Measurements from ENCODE around the gene DRAM2. TPM values are rescaled to one million over a fixed set of nuclear protein-coding genes. Genes with fewer than 3 reads are reported as not detected.

Gene DRAM2
- total and polyA plus RNA-seq, 2 experiments from 2014 or later = 67.1 to 67.6 TPM

DNA sequence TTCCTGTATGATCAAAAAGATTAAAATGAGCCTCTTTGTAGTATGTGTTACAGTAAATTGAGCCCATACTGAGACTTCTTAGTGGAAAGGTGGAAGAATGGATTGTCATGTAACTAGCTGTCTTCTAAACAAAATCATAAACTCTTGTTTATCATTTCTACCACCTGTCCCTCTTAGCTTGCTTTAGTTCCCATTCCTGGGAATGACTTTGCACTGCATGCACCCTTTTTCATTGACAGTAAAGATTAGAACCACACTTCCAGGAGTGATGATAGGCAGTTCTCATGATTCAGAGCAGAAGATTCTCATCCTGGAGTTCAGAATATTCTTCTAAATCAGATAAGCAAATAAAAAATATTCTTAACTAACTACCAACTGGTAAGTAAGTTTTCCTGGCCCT, 32.6 kb upstream of the DRAM2 start:
- Histone ChIP-seq H3K4me1 (ENCODE audit: insufficient read depth) (no peaks in the 10 kb centered on the region), H3K9me2 (replicated peaks; ENCODE audit: insufficient read depth) (no peaks in the 10 kb centered on the region), H4K20me1 (ENCODE audit: insufficient read depth, poor library complexity, severe bottlenecking) (no peaks in the 10 kb centered on the region), H3K4me2 (no peak overlapping the region), H3K9me3 (ENCODE audit: low read depth) (no peaks in the 10 kb centered on the region), H3K27me3 (no peaks in the 10 kb centered on the region), H3K79me2 (no peaks in the 10 kb centered on the region), H3K4me3 (no peak overlapping the region), H3K36me3 (replicated peaks; ENCODE audit: insufficient read depth, low read depth) (no peaks in the 10 kb centered on the region), H2AFZ (no peak overlapping the region), H3K27ac (no peak overlapping the region)
- no peak for DNase-seq (ENCODE audit: low spot score)
- TF ChIP-seq EZH2phosphoT487 (IDR thresholded peaks at IDR 0.05; ENCODE audit: low read depth, severe bottlenecking, unreplicated experiment) = no peak
- TF ChIP-seq, protein P1, sequence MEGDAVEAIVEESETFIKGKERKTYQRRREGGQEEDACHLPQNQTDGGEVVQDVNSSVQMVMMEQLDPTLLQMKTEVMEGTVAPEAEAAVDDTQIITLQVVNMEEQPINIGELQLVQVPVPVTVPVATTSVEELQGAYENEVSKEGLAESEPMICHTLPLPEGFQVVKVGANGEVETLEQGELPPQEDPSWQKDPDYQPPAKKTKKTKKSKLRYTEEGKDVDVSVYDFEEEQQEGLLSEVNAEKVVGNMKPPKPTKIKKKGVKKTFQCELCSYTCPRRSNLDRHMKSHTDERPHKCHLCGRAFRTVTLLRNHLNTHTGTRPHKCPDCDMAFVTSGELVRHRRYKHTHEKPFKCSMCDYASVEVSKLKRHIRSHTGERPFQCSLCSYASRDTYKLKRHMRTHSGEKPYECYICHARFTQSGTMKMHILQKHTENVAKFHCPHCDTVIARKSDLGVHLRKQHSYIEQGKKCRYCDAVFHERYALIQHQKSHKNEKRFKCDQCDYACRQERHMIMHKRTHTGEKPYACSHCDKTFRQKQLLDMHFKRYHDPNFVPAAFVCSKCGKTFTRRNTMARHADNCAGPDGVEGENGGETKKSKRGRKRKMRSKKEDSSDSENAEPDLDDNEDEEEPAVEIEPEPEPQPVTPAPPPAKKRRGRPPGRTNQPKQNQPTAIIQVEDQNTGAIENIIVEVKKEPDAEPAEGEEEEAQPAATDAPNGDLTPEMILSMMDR (IDR thresholded peaks at IDR 0.05; ENCODE audit: poor library complexity) = no peak
- no peak for TF ChIP-seq EZH2 (IDR thresholded peaks at IDR 0.05; ENCODE audit: borderline replicate concordance)

- H3K4me3 ChIP-seq = no peak overlapping the region
- peaks cover 10% of the 10 kb centered on the region for H3K4me1 ChIP-seq (ENCODE audit: insufficient read depth)
- WGBS (ENCODE audit: low lambda C conversion rate, missing lambda C conversion rate) = 94% methylated on average over 2 of the region's 2 CpGs
- no peaks in the 10 kb centered on the region for H3K36me3 ChIP-seq (replicated peaks; ENCODE audit: insufficient read depth, low read depth)
- no peak overlapping the region for H3K4me2 ChIP-seq
- no peak overlapping the region for H3K27ac ChIP-seq
- H2AFZ ChIP-seq = no peak overlapping the region
- no peak for DNase-seq (ENCODE audit: low spot score)
- TF ChIP-seq EZH2 (IDR thresholded peaks at IDR 0.05; ENCODE audit: borderline replicate concordance) = no peak
- no peak for TF ChIP-seq EZH2phosphoT487 (IDR thresholded peaks at IDR 0.05; ENCODE audit: low read depth, severe bottlenecking, unreplicated experiment)
- TF ChIP-seq, protein P1 (IDR thresholded peaks at IDR 0.05; ENCODE audit: poor library complexity) = no peak
- H4K20me1 ChIP-seq (ENCODE audit: insufficient read depth, poor library complexity, severe bottlenecking) = no peaks in the 10 kb centered on the region
- H3K79me2 ChIP-seq = peaks cover 14% of the 10 kb centered on the region
- H3K9me3 ChIP-seq (ENCODE audit: low read depth) = no peaks in the 10 kb centered on the region
- H3K9me2 ChIP-seq (replicated peaks; ENCODE audit: insufficient read depth) = no peaks in the 10 kb centered on the region
- H3K27me3 ChIP-seq = no peaks in the 10 kb centered on the region
Observed at GRCh38 chr1:111164151-111164550, 24.3 kb upstream of the DRAM2 start.

DNA sequence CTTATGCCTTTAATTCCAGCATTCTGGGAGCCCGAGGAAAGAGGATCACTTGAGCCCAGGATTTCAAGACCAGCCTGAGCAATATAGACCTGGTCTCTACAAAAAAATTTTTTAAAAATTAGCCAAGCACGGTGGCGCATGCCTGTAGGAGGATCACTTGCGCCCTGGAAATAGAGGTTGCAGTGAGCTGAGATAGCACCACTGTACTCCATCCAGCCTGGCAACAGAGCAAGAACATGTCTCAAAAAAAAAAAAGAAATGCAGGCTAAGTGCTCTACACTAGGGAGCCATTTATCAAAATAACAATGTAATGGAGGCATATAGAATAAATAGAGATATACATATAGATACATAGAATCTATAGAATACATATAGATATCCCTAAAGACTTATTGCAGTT, 23.5 kb upstream of the DRAM2 start:
- 83% methylated on average over 4 of the region's 4 CpGs for WGBS (ENCODE audit: low lambda C conversion rate, missing lambda C conversion rate)
- H2AFZ ChIP-seq = no peak overlapping the region
- H4K20me1 ChIP-seq (ENCODE audit: insufficient read depth, poor library complexity, severe bottlenecking) = no peaks in the 10 kb centered on the region
- no peaks in the 10 kb centered on the region for H3K27me3 ChIP-seq
- no peak overlapping the region for H3K27ac ChIP-seq
- peaks cover 10% of the 10 kb centered on the region for H3K4me1 ChIP-seq (ENCODE audit: insufficient read depth)
- peaks cover 15% of the 10 kb centered on the region for H3K79me2 ChIP-seq
- TF ChIP-seq EZH2phosphoT487 (IDR thresholded peaks at IDR 0.05; ENCODE audit: low read depth, severe bottlenecking, unreplicated experiment) (no peak), EZH2 (IDR thresholded peaks at IDR 0.05; ENCODE audit: borderline replicate concordance) (no peak)
- TF ChIP-seq, protein P1 (IDR thresholded peaks at IDR 0.05; ENCODE audit: poor library complexity) = no peak
- H3K36me3 ChIP-seq (replicated peaks; ENCODE audit: insufficient read depth, low read depth) = no peaks in the 10 kb centered on the region
- no peak overlapping the region for H3K4me2 ChIP-seq
- no peaks in the 10 kb centered on the region for H3K9me3 ChIP-seq (ENCODE audit: low read depth)
- DNase-seq (ENCODE audit: low spot score) = no peak
- H3K4me3 ChIP-seq = no peak overlapping the region
- H3K9me2 ChIP-seq (replicated peaks; ENCODE audit: insufficient read depth) = no peaks in the 10 kb centered on the region

- no peak for TF ChIP-seq EZH2phosphoT487 (IDR thresholded peaks at IDR 0.05; ENCODE audit: low read depth, severe bottlenecking, unreplicated experiment)
- 91% methylated on average over 2 of the region's 2 CpGs for WGBS (ENCODE audit: low lambda C conversion rate, missing lambda C conversion rate)
- H3K9me2 ChIP-seq (replicated peaks; ENCODE audit: insufficient read depth) = no peaks in the 10 kb centered on the region
- H3K4me2 ChIP-seq = no peak overlapping the region
- H4K20me1 ChIP-seq (ENCODE audit: insufficient read depth, poor library complexity, severe bottlenecking) = no peaks in the 10 kb centered on the region
- H3K4me1 ChIP-seq (ENCODE audit: insufficient read depth) = peaks cover 10% of the 10 kb centered on the region
- no peaks in the 10 kb centered on the region for H3K27me3 ChIP-seq
- no peaks in the 10 kb centered on the region for H3K36me3 ChIP-seq (replicated peaks; ENCODE audit: insufficient read depth, low read depth)
- H2AFZ ChIP-seq = no peak overlapping the region
- no peaks in the 10 kb centered on the region for H3K9me3 ChIP-seq (ENCODE audit: low read depth)
- no peak overlapping the region for H3K27ac ChIP-seq
- DNase-seq (ENCODE audit: low spot score) = no peak
- no peak overlapping the region for H3K4me3 ChIP-seq
- H3K79me2 ChIP-seq = peaks cover 20% of the 10 kb centered on the region
Observed at GRCh38 chr1:111162488-111162880, 22.6 kb upstream of the DRAM2 start.
